Hepatocyte (in vitro differentiated cells): ENCODE data around the gene NPAS3. TPM values are rescaled to one million over a fixed set of nuclear protein-coding genes. Genes with fewer than 3 reads are reported as not detected.

Source experiments
- DNase-seq: peaks from one replicate; pipeline ENCODE4 v3.0.0-alpha.2; 2016; ENCODE audit warnings: low spot score
- H2AFZ ChIP-seq: fragments of 200-600 bp; sonication (generic); 2 replicates; pipeline ENCODE4 v1.6.0; 2016; ENCODE audit warnings: antibody characterized with exemption, mild to moderate bottlenecking
- H3K27ac ChIP-seq: fragments of 200-600 bp; sonication (generic); 2 replicates; pipeline ENCODE4 v1.5.1; 2016; ENCODE audit warnings: mild to moderate bottlenecking
- H3K27me3 ChIP-seq: fragments of 200-600 bp; sonication (generic); 2 replicates; pipeline ENCODE4 v1.6.1; 2016
- H3K36me3 ChIP-seq: fragments of 200-600 bp; sonication (generic); replicated peaks from 2 replicates; pipeline ENCODE4 v1.5.1; 2016; ENCODE audit warnings: low read depth; ENCODE audit not compliant: insufficient read depth
- H3K4me1 ChIP-seq: fragments of 200-600 bp; sonication (generic); 2 replicates; pipeline ENCODE4 v1.5.1; 2016; ENCODE audit warnings: mild to moderate bottlenecking, moderate library complexity; ENCODE audit not compliant: insufficient read depth
- H3K4me2 ChIP-seq: fragments of 200-600 bp; sonication (generic); 2 replicates; pipeline ENCODE4 v1.6.0; 2016
- H3K4me3 ChIP-seq: fragments of 200-600 bp; sonication (generic); 2 replicates; pipeline ENCODE4 v1.5.1; 2016; ENCODE audit warnings: mild to moderate bottlenecking
- H3K79me2 ChIP-seq: fragments of 200-600 bp; sonication (generic); 2 replicates; pipeline ENCODE4 v1.6.0; 2017; ENCODE audit warnings: mild to moderate bottlenecking
- H3K9me2 ChIP-seq: fragments of 200-600 bp; sonication (generic); replicated peaks from 2 replicates; pipeline ENCODE4 v1.6.0; 2017; ENCODE audit warnings: mild to moderate bottlenecking; ENCODE audit not compliant: insufficient read depth
- H3K9me3 ChIP-seq: fragments of 200-600 bp; sonication (generic); 2 replicates; pipeline ENCODE4 v1.5.1; 2016; ENCODE audit warnings: low read depth, mild to moderate bottlenecking
- H4K20me1 ChIP-seq: fragments of 200-600 bp; sonication (generic); 2 replicates; pipeline ENCODE4 v1.6.0; 2016; ENCODE audit warnings: mild to moderate bottlenecking; ENCODE audit not compliant: insufficient read depth, poor library complexity, severe bottlenecking
- CTCF ChIP-seq: fragments of 200-600 bp; sonication (generic); IDR thresholded peaks from 2 replicates; pipeline ENCODE4 v1.5.1; 2016; ENCODE audit warnings: antibody characterized with exemption, mild to moderate bottlenecking; ENCODE audit not compliant: poor library complexity
- EZH2 ChIP-seq: fragments of 200-600 bp; sonication (generic); IDR thresholded peaks from 2 replicates; pipeline ENCODE4 v1.6.1; 2016; ENCODE audit warnings: antibody characterized with exemption, mild to moderate bottlenecking, borderline replicate concordance
- EZH2phosphoT487 ChIP-seq: fragments of 200-600 bp; sonication (generic); IDR thresholded peaks from one replicate; pipeline ENCODE4 v1.6.1; 2018; ENCODE audit warnings: antibody characterized with exemption, mild to moderate bottlenecking, low read depth, moderate library complexity; ENCODE audit not compliant: unreplicated experiment, severe bottlenecking
- WGBS: methylation state at CpG from one replicate; pipeline ENCODE4 v1.1.6; 2016; ENCODE audit warnings: low lambda C conversion rate; ENCODE audit errors: missing lambda C conversion rate; 5-methylcytosine and 5-hydroxymethylcytosine counted together
- polyA plus RNA-seq: library from polyadenylated mRNA; unstranded; fragments of >200 nt; fragmentation: Nextera tagmentation; extraction: Ambion mirVana; gene quantifications from 2 replicates; pipeline ENCODE4 v1.2.1, GENCODE V29; 2016
- total RNA-seq: library from RNA; depleted of rRNA; stranded (reverse); fragments of >200 nt; gene quantifications from 2 replicates; pipeline ENCODE4 v1.2.3, GENCODE V29; 2014

Gene NPAS3
- total and polyA plus RNA-seq, 2 experiments from 2014 or later, result 0.11 to 1.1 TPM

- Histone ChIP-seq H3K79me2 (no peaks in the 10 kb centered on the region), H3K36me3 (no peaks in the 10 kb centered on the region), H3K27ac (no peak overlapping the region), H3K9me2 (no peaks in the 10 kb centered on the region), H2AFZ (no peak overlapping the region), H3K9me3 (no peaks in the 10 kb centered on the region), H3K4me1 (peaks cover 14% of the 10 kb centered on the region), H3K27me3 (no peaks in the 10 kb centered on the region), H4K20me1 (no peaks in the 10 kb centered on the region), H3K4me2 (no peak overlapping the region), H3K4me3 (no peak overlapping the region)
- WGBS, result 57% methylated on average over 5 of the region's 5 CpGs
- TF ChIP-seq CTCF (no peak), EZH2phosphoT487 (no peak), EZH2 (no peak)
- DNase-seq, result no peak
These were observed 517.1 kb downstream of the NPAS3 start for GRCh38 chr14:33455654-33456345.

- DNase-seq, result no peak
- no peak overlapping the region for H2AFZ ChIP-seq
These were observed 518.3 kb downstream of the NPAS3 start for GRCh38 chr14:33457021-33457420.

GRCh38 chr14:33457617-33458016, 518.9 kb downstream of the NPAS3 start:
- no peak for TF ChIP-seq EZH2phosphoT487
- TF ChIP-seq CTCF, result no peak
- no peak for TF ChIP-seq EZH2
- H3K4me1 ChIP-seq, result peaks cover 14% of the 10 kb centered on the region
- H3K4me2 ChIP-seq, result no peak overlapping the region
- H4K20me1 ChIP-seq, result no peaks in the 10 kb centered on the region
- WGBS, result 90% methylated on average over 7 of the region's 7 CpGs
- H3K79me2 ChIP-seq, result no peaks in the 10 kb centered on the region
- H3K9me3 ChIP-seq, result no peaks in the 10 kb centered on the region
- H3K27ac ChIP-seq, result no peak overlapping the region
- H3K27me3 ChIP-seq, result no peaks in the 10 kb centered on the region
- no peak overlapping the region for H3K4me3 ChIP-seq
- no peaks in the 10 kb centered on the region for H3K36me3 ChIP-seq
- no peak for DNase-seq
- H2AFZ ChIP-seq, result no peak overlapping the region
- H3K9me2 ChIP-seq, result no peaks in the 10 kb centered on the region

More at GRCh38 chr14:33457021-33457420, 518.3 kb downstream of the NPAS3 start:
- Histone ChIP-seq H3K36me3 (no peaks in the 10 kb centered on the region), H3K27me3 (no peaks in the 10 kb centered on the region), H3K4me1 (peaks cover 14% of the 10 kb centered on the region), H4K20me1 (no peaks in the 10 kb centered on the region), H3K79me2 (no peaks in the 10 kb centered on the region), H3K9me2 (no peaks in the 10 kb centered on the region), H3K4me3 (no peak overlapping the region), H3K9me3 (no peaks in the 10 kb centered on the region), H3K27ac (no peak overlapping the region), H3K4me2 (no peak overlapping the region)
- 79% methylated on average over 4 of the region's 4 CpGs for WGBS
- TF ChIP-seq EZH2phosphoT487, result no peak
- no peak for TF ChIP-seq EZH2

GRCh38 chr14:33460164-33460563, 521.5 kb downstream of the NPAS3 start:
- Histone ChIP-seq H3K27ac (no peak overlapping the region), H3K4me3 (no peak overlapping the region), H3K79me2 (no peaks in the 10 kb centered on the region), H3K4me2 (no peak overlapping the region), H3K9me3 (no peaks in the 10 kb centered on the region), H3K4me1 (peaks cover 7% of the 10 kb centered on the region), H3K9me2 (no peaks in the 10 kb centered on the region), H2AFZ (no peak overlapping the region), H3K36me3 (no peaks in the 10 kb centered on the region), H3K27me3 (no peaks in the 10 kb centered on the region), H4K20me1 (no peaks in the 10 kb centered on the region)
- 86% methylated on average over 1 of the region's 1 CpG for WGBS
- TF ChIP-seq CTCF (no peak), EZH2 (no peak), EZH2phosphoT487 (no peak)
- DNase-seq, result no peak
